Measurements from ENCODE around the gene KLK6. TPM values are rescaled to one million over a fixed set of nuclear protein-coding genes. Genes with fewer than 3 reads are reported as not detected.

The KLK6 gene
- total RNA-seq, 1 donor from 2014 or later = 5.0 TPM

DNA sequence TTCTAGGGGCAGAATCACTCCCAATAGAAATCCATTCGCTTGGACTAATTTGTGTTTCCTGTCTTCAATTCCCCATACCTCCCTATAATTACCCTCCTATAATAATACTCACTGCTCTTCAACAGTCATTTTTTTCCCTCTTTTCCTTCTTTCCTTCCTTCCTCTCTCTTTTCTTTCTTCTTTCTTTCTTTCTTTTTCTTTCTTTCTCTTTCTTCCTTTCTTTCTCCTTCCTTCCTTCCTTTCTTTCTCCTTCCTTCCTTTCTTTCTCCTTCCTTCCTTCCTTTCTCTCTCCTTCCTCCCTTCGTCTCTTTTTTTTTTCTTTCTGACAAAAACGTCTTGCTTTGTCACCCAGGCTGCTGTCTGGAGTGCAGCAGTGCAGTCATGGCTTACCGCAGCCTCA is 24.6 kb downstream of the KLK6 start:
- H3K27me3 Mint-ChIP-seq = peaks cover 28% of the 10 kb centered on the region
- no peak overlapping the region for H3K4me3 Mint-ChIP-seq
- H3K36me3 Mint-ChIP-seq = no peaks in the 10 kb centered on the region
- TF ChIP-seq, protein P1, sequence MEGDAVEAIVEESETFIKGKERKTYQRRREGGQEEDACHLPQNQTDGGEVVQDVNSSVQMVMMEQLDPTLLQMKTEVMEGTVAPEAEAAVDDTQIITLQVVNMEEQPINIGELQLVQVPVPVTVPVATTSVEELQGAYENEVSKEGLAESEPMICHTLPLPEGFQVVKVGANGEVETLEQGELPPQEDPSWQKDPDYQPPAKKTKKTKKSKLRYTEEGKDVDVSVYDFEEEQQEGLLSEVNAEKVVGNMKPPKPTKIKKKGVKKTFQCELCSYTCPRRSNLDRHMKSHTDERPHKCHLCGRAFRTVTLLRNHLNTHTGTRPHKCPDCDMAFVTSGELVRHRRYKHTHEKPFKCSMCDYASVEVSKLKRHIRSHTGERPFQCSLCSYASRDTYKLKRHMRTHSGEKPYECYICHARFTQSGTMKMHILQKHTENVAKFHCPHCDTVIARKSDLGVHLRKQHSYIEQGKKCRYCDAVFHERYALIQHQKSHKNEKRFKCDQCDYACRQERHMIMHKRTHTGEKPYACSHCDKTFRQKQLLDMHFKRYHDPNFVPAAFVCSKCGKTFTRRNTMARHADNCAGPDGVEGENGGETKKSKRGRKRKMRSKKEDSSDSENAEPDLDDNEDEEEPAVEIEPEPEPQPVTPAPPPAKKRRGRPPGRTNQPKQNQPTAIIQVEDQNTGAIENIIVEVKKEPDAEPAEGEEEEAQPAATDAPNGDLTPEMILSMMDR (conservative IDR thresholded peaks at IDR 0.05) = no peak
- no peaks in the 10 kb centered on the region for H3K4me1 Mint-ChIP-seq (ENCODE audit: unreplicated experiment)
- H3K9me3 Mint-ChIP-seq = no peaks in the 10 kb centered on the region
- no peak for DNase-seq (ENCODE audit: extremely low spot score, unreplicated experiment)
- no peak overlapping the region for H3K27ac Mint-ChIP-seq

GRCh38 chr19:50943074-50943828 is 26.1 kb downstream of the KLK6 start:
- Mint-ChIP-seq H3K27ac (no peak overlapping the region), H3K36me3 (no peaks in the 10 kb centered on the region), H3K9me3 (no peaks in the 10 kb centered on the region), H3K4me3 (no peak overlapping the region), H3K4me1 (ENCODE audit: unreplicated experiment) (no peaks in the 10 kb centered on the region), H3K27me3 (peaks cover 23% of the 10 kb centered on the region)
- TF ChIP-seq, protein P1 (conservative IDR thresholded peaks at IDR 0.05) = no peak
- no peak for DNase-seq (ENCODE audit: extremely low spot score, unreplicated experiment)

DNA sequence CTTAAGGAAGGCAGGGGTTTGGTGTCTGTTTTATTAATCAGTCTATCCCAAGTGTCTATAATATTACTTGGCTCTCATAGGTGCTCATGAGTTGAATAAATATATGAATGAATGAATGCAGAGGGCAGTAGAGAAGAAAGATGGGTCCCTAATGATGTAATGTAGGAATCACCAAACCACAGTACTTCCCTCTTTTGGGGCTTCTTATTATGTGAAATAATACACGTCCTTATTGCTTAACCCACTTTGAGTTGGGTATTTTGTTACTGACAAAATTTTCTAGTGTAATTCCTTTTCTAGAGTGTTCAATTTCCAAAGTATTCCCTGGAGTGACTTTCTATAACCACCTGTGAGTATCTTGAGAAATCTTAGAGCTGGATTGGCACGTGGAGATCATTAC is 29.8 kb downstream of the KLK6 start:
- Mint-ChIP-seq H3K4me3 (no peak overlapping the region), H3K27ac (no peak overlapping the region), H3K9me3 (no peaks in the 10 kb centered on the region), H3K4me1 (ENCODE audit: unreplicated experiment) (no peaks in the 10 kb centered on the region), H3K27me3 (peaks cover 19% of the 10 kb centered on the region), H3K36me3 (no peaks in the 10 kb centered on the region)
- TF ChIP-seq, protein P1 (conservative IDR thresholded peaks at IDR 0.05) = no peak
- DNase-seq (ENCODE audit: extremely low spot score, unreplicated experiment) = no peak

DNA sequence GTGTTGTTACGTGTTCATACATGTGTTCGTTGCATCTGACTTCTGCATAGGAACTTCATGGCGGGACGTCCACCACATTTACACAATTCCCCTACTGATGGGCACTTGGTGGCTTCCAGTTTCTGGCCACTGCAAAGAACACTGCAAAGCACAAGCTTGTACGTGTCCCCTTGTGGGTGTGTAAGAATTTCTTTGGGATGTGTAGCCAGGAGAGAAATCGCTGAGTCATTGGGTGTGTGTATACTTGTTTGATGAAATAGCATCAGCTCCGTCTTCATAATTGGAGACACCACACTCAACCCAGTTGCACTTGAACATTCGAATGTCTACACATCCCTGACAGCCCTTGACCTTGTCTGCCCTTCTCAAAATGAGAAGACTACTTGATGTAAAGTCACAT is 35.8 kb downstream of the KLK6 start:
- TF ChIP-seq, protein P1 (conservative IDR thresholded peaks at IDR 0.05) = no peak
- no peaks in the 10 kb centered on the region for H3K4me1 Mint-ChIP-seq (ENCODE audit: unreplicated experiment)
- peak overlapping the region; percentile 55 for H3K27ac Mint-ChIP-seq
- H3K36me3 Mint-ChIP-seq = no peaks in the 10 kb centered on the region
- H3K27me3 Mint-ChIP-seq = peaks cover 30% of the 10 kb centered on the region
- H3K4me3 Mint-ChIP-seq = no peak overlapping the region
- H3K9me3 Mint-ChIP-seq = no peaks in the 10 kb centered on the region
- DNase-seq (ENCODE audit: extremely low spot score, unreplicated experiment) = no peak

GRCh38 chr19:50932690-50933083 is 36.7 kb downstream of the KLK6 start:
- Mint-ChIP-seq H3K4me1 (ENCODE audit: unreplicated experiment) (no peaks in the 10 kb centered on the region), H3K27me3 (peaks cover 34% of the 10 kb centered on the region), H3K4me3 (no peak overlapping the region), H3K9me3 (no peaks in the 10 kb centered on the region), H3K27ac (no peak overlapping the region), H3K36me3 (no peaks in the 10 kb centered on the region)
- TF ChIP-seq, protein P1 (conservative IDR thresholded peaks at IDR 0.05) = no peak
- DNase-seq (ENCODE audit: extremely low spot score, unreplicated experiment) = no peak

All from type B pancreatic cell (in vitro differentiated cells).